Measurements from ENCODE around the gene TMEM150C.

GRCh38 chr4:82489987-82490386 lies 71.8 kb downstream of the TMEM150C start:
- no peak for TF ChIP-seq CTCF (conservative IDR thresholded peaks at IDR 0.05; ENCODE audit: low read depth, low read length)
- TF ChIP-seq EZH2 (IDR thresholded peaks at IDR 0.05; ENCODE audit: low read length, unreplicated experiment) = no peak
- no peak for TF ChIP-seq EZH2phosphoT487 (IDR thresholded peaks at IDR 0.05; ENCODE audit: borderline replicate concordance, low read length)

Data from PC-3 (cell line).